VCaP (cell line): Measurements from ENCODE around the gene TRPC4.
A peak's percentile ranks its signal among the peaks of the same experiment; 100 is the strongest.

Experiments
- H3K27ac ChIP-seq: fragments of 450-650 bp; 2 replicates; pipeline ENCODE4 v1.5.1; 2017
- CTCF ChIP-seq: fragments of 450-650 bp; conservative IDR thresholded peaks from 2 replicates; pipeline ENCODE4 v1.5.1; 2017; ENCODE audit warnings: mild to moderate bottlenecking, moderate library complexity

The TRPC4 gene

GRCh38 chr13:37681281-37682032, 188.1 kb downstream of the TRPC4 start:
- no peak for TF ChIP-seq CTCF
- no peak overlapping the region for H3K27ac ChIP-seq

DNA sequence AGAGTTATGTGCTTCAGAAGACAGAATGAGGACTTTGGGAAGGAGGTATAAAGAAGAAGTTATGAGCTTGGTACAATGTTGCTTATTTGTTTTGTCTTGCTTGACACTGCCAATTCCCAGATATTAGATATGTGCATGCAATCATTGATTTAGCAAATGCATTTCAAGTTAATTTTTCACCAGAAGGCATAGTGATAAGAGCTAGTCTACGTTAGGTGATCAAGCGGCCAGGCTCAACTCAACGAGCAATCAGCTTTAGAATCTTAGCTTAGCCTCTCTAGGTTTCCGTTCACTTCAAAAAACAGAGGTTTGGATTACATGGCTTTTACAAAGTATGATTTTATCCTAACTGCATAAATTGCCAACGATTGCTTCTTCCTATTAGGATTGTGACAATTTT, 189.4 kb downstream of the TRPC4 start:
- H3K27ac ChIP-seq: no peak overlapping the region
- no peak for TF ChIP-seq CTCF

DNA sequence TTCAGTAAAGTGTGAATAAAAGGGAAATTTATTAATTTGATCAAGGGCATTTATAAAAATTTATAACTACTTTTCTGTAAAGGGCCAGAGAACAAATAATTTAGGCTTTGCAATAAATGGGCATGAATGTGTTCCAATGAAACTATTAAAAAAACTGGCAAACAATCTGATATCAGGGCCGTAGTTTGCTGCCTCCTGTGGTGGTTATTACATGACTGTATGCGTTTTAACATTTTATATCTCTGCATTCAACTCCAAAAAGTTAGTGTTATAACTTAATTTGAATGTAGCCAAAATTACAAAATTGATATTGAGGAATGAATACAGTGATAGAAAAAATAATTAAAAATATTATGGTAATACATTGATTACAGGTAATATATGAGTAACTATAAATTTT, 190.5 kb downstream of the TRPC4 start:
- TF ChIP-seq CTCF: peak; percentile 73
- no peak overlapping the region for H3K27ac ChIP-seq

- TF ChIP-seq CTCF: no peak
- H3K27ac ChIP-seq: no peak overlapping the region
Measured at GRCh38 chr13:37669845-37670244, 199.7 kb downstream of the TRPC4 start.

DNA sequence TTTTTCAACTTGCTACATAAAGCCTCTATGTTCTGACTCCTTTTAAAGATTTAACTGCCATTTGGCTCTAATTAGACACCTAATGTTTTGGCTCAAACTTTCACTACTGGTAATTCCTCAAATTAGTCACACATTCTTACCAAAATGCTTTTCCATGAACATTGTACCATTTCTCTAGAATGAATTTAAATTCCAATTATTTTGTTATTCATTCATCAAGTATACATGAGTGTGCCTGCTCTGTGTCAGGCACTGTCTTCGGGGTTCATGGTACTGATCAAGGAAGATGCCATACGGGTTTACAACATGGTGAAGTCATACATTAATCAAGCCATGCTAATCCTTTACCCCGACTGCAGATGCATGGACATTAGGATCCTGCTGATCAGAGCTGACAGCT, 201.9 kb downstream of the TRPC4 start:
- H3K27ac ChIP-seq: no peak overlapping the region
- no peak for TF ChIP-seq CTCF

DNA sequence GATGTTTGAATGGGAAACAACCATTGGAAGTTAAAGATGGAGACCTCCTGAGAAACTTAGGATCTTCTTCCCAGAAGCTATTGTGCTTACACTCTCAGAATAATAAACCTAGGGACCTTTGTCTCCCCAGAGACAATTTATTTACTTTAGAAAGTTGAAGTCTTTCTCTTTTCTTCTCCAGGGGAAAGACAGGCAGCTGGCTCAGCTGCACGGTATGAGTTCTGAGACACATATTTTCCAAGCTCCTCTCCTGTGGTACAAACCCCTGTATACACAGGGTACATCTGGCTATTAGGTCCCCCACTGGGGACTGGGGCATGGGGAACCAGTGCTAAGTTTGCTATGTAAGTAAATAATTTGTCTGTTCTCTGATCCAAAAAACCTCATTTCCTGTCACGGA, 203.5 kb downstream of the TRPC4 start:
- TF ChIP-seq CTCF: no peak
- H3K27ac ChIP-seq: no peak overlapping the region

- no peak for TF ChIP-seq CTCF
- H3K27ac ChIP-seq: no peak overlapping the region
Measured at GRCh38 chr13:37665420-37665819, 204.2 kb downstream of the TRPC4 start.
